Vagina (tissue), 2 donors: ENCODE results near the gene PHF21B. TPM values are rescaled to one million over a fixed set of nuclear protein-coding genes. Genes with fewer than 3 reads are reported as not detected.

Source experiments
- DNase-seq, 2 donors: peaks; one replicate each; pipeline ENCODE4 v3.0.0-alpha.2; 2017; ENCODE audit errors: extremely low spot score in 2 of 2
- H3K27ac ChIP-seq: fragments of 200-600 bp; sonication (generic); one replicate; pipeline ENCODE4 v1.5.1; 2019
- H3K27me3 ChIP-seq: fragments of 200-600 bp; sonication (generic); one replicate; pipeline ENCODE4 v1.5.1; 2019
- H3K36me3 ChIP-seq, 2 donors: fragments of 200-600 bp; sonication (generic); one replicate each; pipeline ENCODE4 v1.5.1; 2017 to 2019
- H3K4me1 ChIP-seq: fragments of 200-600 bp; sonication (generic); one replicate; pipeline ENCODE4 v1.5.1; 2019
- H3K4me3 ChIP-seq, 2 donors: fragments of 200-600 bp; sonication (generic); 1 replicate in 1 of 2; 2 replicates in 1 of 2; pipeline ENCODE4 v1.5.1; 2016 to 2019
- H3K9me3 ChIP-seq: fragments of 200-600 bp; sonication (generic); one replicate; pipeline ENCODE4 v1.5.1; 2019
- POLR2A ChIP-seq, 2 donors: fragments of 450-650 bp; IDR thresholded peaks; one replicate each; pipeline ENCODE4 v1.6.1; 2017; ENCODE audit warnings: antibody characterized with exemption in 2 of 2, mild to moderate bottlenecking in 2 of 2, moderate library complexity in 2 of 2
- POLR2AphosphoS5 ChIP-seq, 2 donors: sonication (generic); formaldehyde crosslinking; IDR thresholded peaks; one replicate each; pipeline ENCODE4 v1.9.0; 2017; ENCODE audit warnings: antibody characterized with exemption in 2 of 2, mild to moderate bottlenecking in 2 of 2, low read depth in 1 of 2; ENCODE audit not compliant: insufficient read depth in 1 of 2
- intact Hi-C: fragments of 100-400 bp; cut with DNase I; formaldehyde crosslinking; loops from one replicate; pipeline ENCODE4 v1.15.1; 2023
- total RNA-seq: library from RNA; depleted of rRNA; stranded (reverse); fragments of >200 nt; gene quantifications from one replicate; pipeline ENCODE4 v1.2.3, GENCODE V29; 2016
- TF ChIP-seq, protein P1 (sequence below), 3 experiments: fragments of 450-650 bp in 2 of 3; fragments of 200-600 bp in 1 of 3; sonication (generic) in 1 of 3; IDR thresholded peaks; one replicate each; pipeline ENCODE4 v1.5.1; 2017 to 2019; ENCODE audit warnings: antibody characterized with exemption in 3 of 3, mild to moderate bottlenecking in 2 of 3, moderate library complexity in 2 of 3

The PHF21B gene
- total RNA-seq, 1 donor from 2014 or later, result 2.2 TPM

DNA sequence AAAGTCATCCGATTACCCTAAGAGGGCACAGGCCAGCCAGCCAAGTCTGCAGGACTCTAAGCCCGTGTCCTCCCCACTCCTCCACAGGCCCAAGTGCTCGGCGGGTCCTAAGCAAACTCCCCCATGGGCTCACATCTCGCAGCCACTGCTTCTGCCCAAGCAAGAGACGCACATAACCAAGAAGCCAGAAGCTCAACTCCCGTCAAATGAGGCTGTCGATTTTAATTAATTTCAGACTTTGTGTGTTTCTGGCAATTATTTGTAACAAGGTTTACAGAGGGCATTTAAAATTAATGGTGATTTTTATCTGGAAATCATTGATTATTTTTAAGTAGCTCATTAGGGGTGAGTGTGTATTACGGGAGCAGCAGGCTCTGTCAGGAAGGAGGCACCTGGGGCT lies 27.4 kb downstream of the PHF21B start:
- no peaks in the 10 kb centered on the region for H3K4me1 ChIP-seq
- TF ChIP-seq POLR2AphosphoS5 (IDR thresholded peaks at IDR 0.05; ENCODE audit: insufficient read depth in 1 of 2, low read depth in 1 of 2) (no peak), POLR2A (IDR thresholded peaks at IDR 0.05) (no peak)
- TF ChIP-seq, protein P1, sequence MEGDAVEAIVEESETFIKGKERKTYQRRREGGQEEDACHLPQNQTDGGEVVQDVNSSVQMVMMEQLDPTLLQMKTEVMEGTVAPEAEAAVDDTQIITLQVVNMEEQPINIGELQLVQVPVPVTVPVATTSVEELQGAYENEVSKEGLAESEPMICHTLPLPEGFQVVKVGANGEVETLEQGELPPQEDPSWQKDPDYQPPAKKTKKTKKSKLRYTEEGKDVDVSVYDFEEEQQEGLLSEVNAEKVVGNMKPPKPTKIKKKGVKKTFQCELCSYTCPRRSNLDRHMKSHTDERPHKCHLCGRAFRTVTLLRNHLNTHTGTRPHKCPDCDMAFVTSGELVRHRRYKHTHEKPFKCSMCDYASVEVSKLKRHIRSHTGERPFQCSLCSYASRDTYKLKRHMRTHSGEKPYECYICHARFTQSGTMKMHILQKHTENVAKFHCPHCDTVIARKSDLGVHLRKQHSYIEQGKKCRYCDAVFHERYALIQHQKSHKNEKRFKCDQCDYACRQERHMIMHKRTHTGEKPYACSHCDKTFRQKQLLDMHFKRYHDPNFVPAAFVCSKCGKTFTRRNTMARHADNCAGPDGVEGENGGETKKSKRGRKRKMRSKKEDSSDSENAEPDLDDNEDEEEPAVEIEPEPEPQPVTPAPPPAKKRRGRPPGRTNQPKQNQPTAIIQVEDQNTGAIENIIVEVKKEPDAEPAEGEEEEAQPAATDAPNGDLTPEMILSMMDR (IDR thresholded peaks at IDR 0.05), result no peak
- H3K27ac ChIP-seq, result no peak overlapping the region
- H3K36me3 ChIP-seq, result no peaks in the 10 kb centered on the region
- H3K27me3 ChIP-seq, result no peaks in the 10 kb centered on the region
- no peaks in the 10 kb centered on the region for H3K9me3 ChIP-seq
- intact Hi-C loops, result no loop called here
- H3K4me3 ChIP-seq, result no peak overlapping the region
- no peak for DNase-seq

- Histone ChIP-seq H3K4me1 (no peaks in the 10 kb centered on the region), H3K27me3 (no peaks in the 10 kb centered on the region), H3K4me3 (no peak overlapping the region), H3K36me3 (no peaks in the 10 kb centered on the region), H3K9me3 (no peaks in the 10 kb centered on the region), H3K27ac (no peak overlapping the region)
- TF ChIP-seq POLR2AphosphoS5 (IDR thresholded peaks at IDR 0.05; ENCODE audit: insufficient read depth in 1 of 2, low read depth in 1 of 2) (no peak), POLR2A (IDR thresholded peaks at IDR 0.05) (no peak)
- no peak for DNase-seq
- intact Hi-C loops, result no loop called here
These were observed 27.9 kb downstream of the PHF21B start for GRCh38 chr22:44981857-44982256.

DNA sequence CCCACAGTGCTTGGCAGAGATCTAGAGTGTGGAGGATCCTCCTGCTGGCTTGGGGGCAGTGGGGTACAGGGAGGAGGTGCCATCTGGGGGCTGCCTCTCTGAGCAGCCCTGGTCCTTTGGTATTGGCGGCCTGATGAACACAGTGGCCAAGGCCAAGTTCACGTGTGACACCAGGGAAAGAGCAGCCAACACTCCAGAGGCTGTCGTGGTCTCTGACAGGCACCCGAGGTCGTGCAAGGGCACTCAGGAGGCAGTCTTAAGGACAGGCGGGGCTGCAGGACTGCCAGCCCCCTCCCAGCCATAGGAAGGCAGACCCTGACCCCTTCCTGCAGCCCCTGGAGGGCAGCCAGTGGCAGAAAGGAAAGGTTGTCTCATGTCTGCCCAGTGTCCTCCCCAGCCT lies 30.7 kb downstream of the PHF21B start:
- Histone ChIP-seq H3K27ac (no peak overlapping the region), H3K9me3 (no peaks in the 10 kb centered on the region), H3K27me3 (no peaks in the 10 kb centered on the region), H3K4me3 (no peak overlapping the region), H3K36me3 (no peaks in the 10 kb centered on the region), H3K4me1 (no peaks in the 10 kb centered on the region)
- intact Hi-C loops, result no loop called here
- DNase-seq, result no peak
- TF ChIP-seq, protein P1 (IDR thresholded peaks at IDR 0.05), result no peak
- no peak for TF ChIP-seq POLR2AphosphoS5 (IDR thresholded peaks at IDR 0.05; ENCODE audit: insufficient read depth in 1 of 2, low read depth in 1 of 2)
- no peak for TF ChIP-seq POLR2A (IDR thresholded peaks at IDR 0.05)

DNA sequence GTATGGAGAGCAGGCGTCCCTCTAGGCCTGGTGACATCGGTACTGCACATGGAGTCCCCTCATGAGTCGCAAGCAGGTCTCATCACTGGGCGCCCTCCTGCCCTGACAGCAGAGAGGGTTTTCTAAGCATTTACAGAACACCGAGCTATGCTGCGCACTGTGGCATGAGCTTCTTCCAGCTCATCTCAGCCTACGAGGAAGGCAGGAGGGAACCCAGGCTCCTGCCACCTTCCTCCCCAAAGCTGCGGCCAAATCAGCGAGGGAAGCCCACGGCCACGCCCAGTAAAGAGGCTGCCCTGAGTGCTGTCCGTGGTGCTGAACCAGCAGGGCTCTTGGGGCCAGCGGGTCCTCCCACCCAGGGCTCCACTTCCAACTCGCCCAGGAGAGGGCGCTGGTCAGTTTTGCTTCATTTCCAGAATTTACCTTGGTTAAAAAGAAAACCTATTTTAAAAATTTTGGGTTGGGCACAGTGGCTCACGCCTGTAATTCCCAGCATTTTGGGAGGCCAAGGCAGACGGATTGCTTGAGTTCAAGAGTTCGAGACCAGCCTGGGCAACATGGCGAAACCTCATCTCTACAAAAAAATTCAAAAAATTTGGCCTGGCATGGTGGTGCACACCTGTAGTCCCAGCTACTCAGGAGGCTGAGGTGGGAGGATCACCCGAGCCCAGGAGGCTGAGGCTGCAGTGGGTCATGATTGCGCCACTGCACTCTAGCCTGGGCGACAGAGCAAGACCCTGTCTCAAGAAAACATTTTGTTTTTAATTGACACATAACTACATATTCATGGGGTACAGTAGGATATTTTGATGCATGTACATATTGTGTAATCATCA lies 34.2 kb downstream of the PHF21B start:
- intact Hi-C loops, result no loop called here
- Histone ChIP-seq H3K9me3 (no peaks in the 10 kb centered on the region), H3K4me3 (no peak overlapping the region), H3K4me1 (no peaks in the 10 kb centered on the region), H3K27ac (no peak overlapping the region), H3K27me3 (no peaks in the 10 kb centered on the region), H3K36me3 (no peaks in the 10 kb centered on the region)
- no peak for DNase-seq
- TF ChIP-seq POLR2A (IDR thresholded peaks at IDR 0.05) (no peak), POLR2AphosphoS5 (IDR thresholded peaks at IDR 0.05; ENCODE audit: insufficient read depth in 1 of 2, low read depth in 1 of 2) (peak in 1 of 2 donors; percentile 47)
- TF ChIP-seq, protein P1 (IDR thresholded peaks at IDR 0.05), result peak in 2 of 3 experiments; percentile 43 to 55

DNA sequence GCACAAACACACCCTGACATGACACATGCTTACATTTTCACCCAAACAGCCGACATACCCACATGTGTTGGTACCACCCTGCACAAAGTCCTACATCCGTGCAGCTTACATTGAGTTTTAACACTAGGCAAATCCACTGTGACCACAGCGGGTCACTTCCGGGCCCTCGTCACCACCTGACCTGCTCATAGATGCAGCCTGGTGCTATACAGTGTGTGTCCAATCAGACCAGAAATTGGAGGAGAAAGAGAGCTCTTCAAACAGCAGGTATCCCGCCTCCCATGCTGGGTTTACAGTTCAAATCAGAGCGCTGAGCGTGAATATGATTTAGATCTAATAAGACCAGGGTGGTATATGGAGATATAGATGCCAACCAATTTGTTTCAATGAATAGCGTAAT lies 35.4 kb downstream of the PHF21B start:
- H3K27ac ChIP-seq, result no peak overlapping the region
- H3K36me3 ChIP-seq, result no peaks in the 10 kb centered on the region
- no peaks in the 10 kb centered on the region for H3K4me1 ChIP-seq
- TF ChIP-seq POLR2A (IDR thresholded peaks at IDR 0.05), result no peak
- TF ChIP-seq, protein P1 (IDR thresholded peaks at IDR 0.05), result no peak
- no peak for TF ChIP-seq POLR2AphosphoS5 (IDR thresholded peaks at IDR 0.05; ENCODE audit: insufficient read depth in 1 of 2, low read depth in 1 of 2)
- intact Hi-C loops, result no loop called here
- H3K4me3 ChIP-seq, result no peak overlapping the region
- H3K27me3 ChIP-seq, result no peaks in the 10 kb centered on the region
- no peaks in the 10 kb centered on the region for H3K9me3 ChIP-seq
- no peak for DNase-seq
